Smooth muscle cell (in vitro differentiated cells): ENCODE measurements around the gene PREB. TPM values are rescaled to one million over a fixed set of nuclear protein-coding genes. Genes with fewer than 3 reads are reported as not detected.

ENCODE experiments used
- DNase-seq: peaks from one replicate; lab custom pipeline; 2025; ENCODE audit not compliant: unreplicated experiment; lab: John Stamatoyannopoulos, UW
- H2AFZ ChIP-seq: fragments of 200-600 bp; sonication (generic); 2 replicates; pipeline ENCODE4 v1.6.0; 2016; ENCODE audit warnings: antibody characterized with exemption, low read depth, mild to moderate bottlenecking
- H3F3A ChIP-seq: fragments of 200-600 bp; sonication (generic); 2 replicates; pipeline ENCODE4 v1.6.0; 2017; ENCODE audit warnings: antibody characterized with exemption, low read depth
- H3K27ac ChIP-seq: fragments of 200-600 bp; sonication (generic); 2 replicates; pipeline ENCODE4 v1.5.1; 2016; ENCODE audit warnings: low read depth, mild to moderate bottlenecking
- H3K27me3 ChIP-seq: fragments of 200-600 bp; sonication (generic); 2 replicates; pipeline ENCODE4 v1.6.1; 2016; ENCODE audit warnings: low read depth, mild to moderate bottlenecking
- H3K36me3 ChIP-seq: fragments of 200-600 bp; sonication (generic); 2 replicates; pipeline ENCODE4 v1.5.1; 2016; ENCODE audit warnings: low read depth
- H3K4me1 ChIP-seq: fragments of 200-600 bp; sonication (generic); 2 replicates; pipeline ENCODE4 v1.5.1; 2016; ENCODE audit warnings: low read depth
- H3K4me2 ChIP-seq: fragments of 200-600 bp; sonication (generic); 2 replicates; pipeline ENCODE4 v1.6.0; 2016; ENCODE audit warnings: mild to moderate bottlenecking
- H3K4me3 ChIP-seq: fragments of 200-600 bp; sonication (generic); 2 replicates; pipeline ENCODE4 v1.5.1; 2016; ENCODE audit warnings: mild to moderate bottlenecking
- H3K79me2 ChIP-seq: fragments of 200-600 bp; sonication (generic); 2 replicates; pipeline ENCODE4 v1.6.0; 2016; ENCODE audit warnings: low read depth, mild to moderate bottlenecking
- H3K9ac ChIP-seq: fragments of 200-600 bp; sonication (generic); 2 replicates; pipeline ENCODE4 v1.6.0; 2016; ENCODE audit warnings: low read depth
- H3K9me3 ChIP-seq: fragments of 200-600 bp; sonication (generic); replicated peaks from 2 replicates; pipeline ENCODE4 v1.5.1; 2016; ENCODE audit warnings: low read depth
- H4K20me1 ChIP-seq: fragments of 200-600 bp; sonication (generic); 2 replicates; pipeline ENCODE4 v1.6.0; 2016; ENCODE audit warnings: low read depth
- CTCF ChIP-seq: fragments of 200-600 bp; sonication (generic); IDR thresholded peaks from 2 replicates; pipeline ENCODE4 v1.5.1; 2017; ENCODE audit warnings: borderline replicate concordance, mild to moderate bottlenecking, antibody characterized with exemption; ENCODE audit not compliant: insufficient read depth, poor library complexity, severe bottlenecking
- WGBS: methylation state at CpG from one replicate; pipeline ENCODE4 v1.1.7; 2016; ENCODE audit warnings: low lambda C conversion rate; 5-methylcytosine and 5-hydroxymethylcytosine counted together
- polyA plus RNA-seq: library from polyadenylated mRNA; unstranded; fragments of >200 nt; fragmentation: Nextera tagmentation; extraction: Ambion mirVana; gene quantifications from 2 replicates; pipeline ENCODE4 v1.2.1, GENCODE V29; 2016
- total RNA-seq: library from RNA; depleted of rRNA; stranded (reverse); fragments of >200 nt; gene quantifications from 2 replicates; pipeline ENCODE4 v1.2.3, GENCODE V29; 2014

The PREB gene
- total and polyA plus RNA-seq, 2 experiments from 2014 or later = 53.2 to 62.6 TPM

DNA sequence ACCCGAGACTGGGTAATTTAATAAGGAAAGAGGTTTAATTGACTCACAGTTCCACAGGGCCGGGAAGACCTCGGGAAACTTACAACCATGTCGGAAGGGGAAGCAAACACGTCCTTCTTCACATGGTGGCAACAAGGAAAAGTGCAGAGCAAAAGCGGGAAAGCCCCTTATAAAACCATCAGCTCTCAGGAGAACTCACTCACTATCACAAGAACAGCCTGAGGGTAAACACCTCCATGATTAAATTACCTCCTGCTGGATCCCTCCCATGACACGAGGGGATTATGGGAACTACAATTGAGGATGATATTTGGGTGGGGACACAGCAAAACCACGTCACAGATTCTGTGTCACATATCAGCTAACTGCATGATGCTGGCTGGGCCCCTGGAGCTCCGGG lies 25.8 kb upstream of the PREB start:
- 91% methylated on average over 9 of the region's 9 CpGs for WGBS
- Histone ChIP-seq H3K27me3 (no peaks in the 10 kb centered on the region), H3K9ac (no peak overlapping the region), H3K27ac (no peak overlapping the region), H3K79me2 (no peaks in the 10 kb centered on the region), H3K36me3 (no peaks in the 10 kb centered on the region), H2AFZ (no peak overlapping the region), H3K9me3 (no peaks in the 10 kb centered on the region), H3F3A (no peaks in the 10 kb centered on the region), H3K4me2 (no peak overlapping the region), H4K20me1 (no peaks in the 10 kb centered on the region), H3K4me3 (no peak overlapping the region), H3K4me1 (no peaks in the 10 kb centered on the region)
- DNase-seq = no peak
- TF ChIP-seq CTCF = no peak

- H3K79me2 ChIP-seq = no peaks in the 10 kb centered on the region
- WGBS = 96% methylated on average over 4 of the region's 6 CpGs
- H3K4me3 ChIP-seq = no peak overlapping the region
- no peaks in the 10 kb centered on the region for H3K36me3 ChIP-seq
- H3K9ac ChIP-seq = no peak overlapping the region
- no peak overlapping the region for H3K4me2 ChIP-seq
- TF ChIP-seq CTCF = no peak
- no peak overlapping the region for H2AFZ ChIP-seq
- H4K20me1 ChIP-seq = no peaks in the 10 kb centered on the region
- no peaks in the 10 kb centered on the region for H3F3A ChIP-seq
- H3K9me3 ChIP-seq = no peaks in the 10 kb centered on the region
- no peaks in the 10 kb centered on the region for H3K27me3 ChIP-seq
- no peak for DNase-seq
- no peak overlapping the region for H3K27ac ChIP-seq
- H3K4me1 ChIP-seq = no peaks in the 10 kb centered on the region
Observed at GRCh38 chr2:27159271-27159670, 24.8 kb upstream of the PREB start.

DNA sequence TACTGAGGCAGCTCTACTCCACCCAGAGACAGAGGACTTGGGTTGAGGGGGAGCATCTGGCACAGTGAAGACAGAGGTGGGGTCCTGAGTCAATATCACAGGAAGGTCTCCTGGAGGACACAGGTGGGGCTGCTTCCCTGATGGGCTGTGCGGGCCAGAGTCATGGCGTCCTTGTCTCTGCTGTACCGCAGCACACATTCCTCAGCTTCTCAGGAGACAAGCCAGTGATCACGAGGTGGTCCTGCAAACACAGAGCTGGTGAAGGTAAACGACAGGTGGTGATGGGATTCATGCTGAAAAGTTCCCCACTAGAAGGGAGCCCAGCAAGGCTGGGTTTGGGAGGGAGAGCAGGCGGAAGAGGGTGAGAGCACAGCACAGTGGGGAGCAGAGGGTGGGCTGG lies 24.0 kb upstream of the PREB start:
- H3K27me3 ChIP-seq = no peaks in the 10 kb centered on the region
- TF ChIP-seq CTCF = no peak
- no peaks in the 10 kb centered on the region for H3K4me1 ChIP-seq
- no peak for DNase-seq
- no peaks in the 10 kb centered on the region for H4K20me1 ChIP-seq
- no peaks in the 10 kb centered on the region for H3K36me3 ChIP-seq
- no peak overlapping the region for H3K4me3 ChIP-seq
- 87% methylated on average over 6 of the region's 6 CpGs for WGBS
- no peaks in the 10 kb centered on the region for H3K79me2 ChIP-seq
- H3K27ac ChIP-seq = no peak overlapping the region
- no peak overlapping the region for H3K4me2 ChIP-seq
- no peak overlapping the region for H2AFZ ChIP-seq
- no peak overlapping the region for H3K9ac ChIP-seq
- H3K9me3 ChIP-seq = no peaks in the 10 kb centered on the region
- no peaks in the 10 kb centered on the region for H3F3A ChIP-seq

DNA sequence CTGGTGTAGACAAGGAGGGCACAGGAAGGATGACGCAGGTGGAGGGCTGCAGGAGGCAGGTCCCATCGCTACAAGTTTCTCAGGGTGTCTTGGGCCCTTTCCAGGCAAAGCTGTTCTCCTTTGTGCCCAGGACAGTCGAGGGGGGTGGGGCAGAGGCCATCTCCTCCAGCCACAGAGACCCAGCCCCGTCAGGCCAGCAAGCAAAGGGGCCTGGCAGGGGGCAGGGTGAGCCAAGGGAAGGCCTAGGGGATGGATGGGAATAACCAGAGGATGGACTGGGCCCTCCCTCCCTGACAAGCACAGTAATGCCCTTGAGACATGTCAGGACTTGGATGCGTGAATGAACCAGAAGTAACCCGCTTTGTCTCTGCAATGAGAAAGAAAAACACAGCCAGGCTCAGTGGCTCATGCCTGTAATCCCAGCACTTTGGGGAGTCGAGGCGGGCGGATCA lies 20.7 kb upstream of the PREB start:
- TF ChIP-seq CTCF = no peak

More for the DNA sequence above, 20.7 kb upstream of the PREB start:
- Histone ChIP-seq H3K79me2 (no peaks in the 10 kb centered on the region), H3K36me3 (no peaks in the 10 kb centered on the region), H3K9ac (no peak overlapping the region), H2AFZ (no peak overlapping the region), H3K4me2 (no peak overlapping the region), H3K27ac (no peak overlapping the region), H4K20me1 (no peaks in the 10 kb centered on the region), H3F3A (no peaks in the 10 kb centered on the region), H3K27me3 (no peaks in the 10 kb centered on the region), H3K4me3 (no peak overlapping the region), H3K4me1 (no peaks in the 10 kb centered on the region), H3K9me3 (no peaks in the 10 kb centered on the region)
- DNase-seq = no peak
- WGBS = 82% methylated on average over 9 of the region's 9 CpGs
